GM18873 (cell line): ENCODE results near the gene GRAMD1B.
A peak's percentile ranks its signal among the peaks of the same experiment; 100 is the strongest.

Experiments
- ATAC-seq: cut with Tn5 transposase; IDR thresholded peaks from one replicate; pipeline ENCODE4 v1.9.1; 2021; ENCODE audit warnings: mild to moderate bottlenecking, moderate library complexity, moderate number of reproducible peaks; ENCODE audit not compliant: unreplicated experiment, low FRiP score

GRAMD1B gene

DNA sequence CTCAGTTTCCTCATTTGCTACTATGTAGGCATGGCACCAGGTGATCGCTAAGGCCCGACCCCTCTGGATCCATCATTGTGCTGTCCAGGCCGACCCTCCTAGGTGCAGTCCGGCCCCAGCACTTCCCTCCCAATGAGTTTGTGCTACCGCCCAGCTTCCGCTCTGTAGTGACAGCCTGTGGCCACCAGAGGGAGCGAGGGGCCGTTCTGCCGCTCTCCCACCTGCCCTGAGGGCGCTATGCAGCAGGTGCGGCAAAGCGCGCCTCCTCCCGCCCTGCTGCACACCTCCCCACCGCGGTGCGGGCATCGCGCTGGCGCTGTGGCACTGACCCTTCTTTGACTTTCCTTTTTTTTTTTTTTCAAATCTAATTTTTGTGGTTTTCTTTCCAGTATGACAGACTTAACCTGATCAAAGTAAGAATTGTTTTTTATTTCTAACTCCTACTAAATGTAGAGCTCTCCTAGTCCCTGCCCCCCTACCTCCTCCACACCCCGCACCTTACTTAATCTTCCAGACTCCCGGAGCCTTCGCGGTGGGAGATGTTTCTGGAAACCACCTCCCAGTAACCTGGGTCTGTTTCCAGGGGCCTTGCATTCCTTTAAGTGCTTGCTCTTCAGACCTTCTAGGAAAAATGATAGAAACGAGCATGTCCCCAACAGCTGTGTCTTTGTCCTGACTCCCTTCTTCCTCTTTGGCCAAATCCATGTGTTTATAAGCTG lies 150.6 kb downstream of the GRAMD1B start:
- ATAC-seq, result peak; percentile 63

DNA sequence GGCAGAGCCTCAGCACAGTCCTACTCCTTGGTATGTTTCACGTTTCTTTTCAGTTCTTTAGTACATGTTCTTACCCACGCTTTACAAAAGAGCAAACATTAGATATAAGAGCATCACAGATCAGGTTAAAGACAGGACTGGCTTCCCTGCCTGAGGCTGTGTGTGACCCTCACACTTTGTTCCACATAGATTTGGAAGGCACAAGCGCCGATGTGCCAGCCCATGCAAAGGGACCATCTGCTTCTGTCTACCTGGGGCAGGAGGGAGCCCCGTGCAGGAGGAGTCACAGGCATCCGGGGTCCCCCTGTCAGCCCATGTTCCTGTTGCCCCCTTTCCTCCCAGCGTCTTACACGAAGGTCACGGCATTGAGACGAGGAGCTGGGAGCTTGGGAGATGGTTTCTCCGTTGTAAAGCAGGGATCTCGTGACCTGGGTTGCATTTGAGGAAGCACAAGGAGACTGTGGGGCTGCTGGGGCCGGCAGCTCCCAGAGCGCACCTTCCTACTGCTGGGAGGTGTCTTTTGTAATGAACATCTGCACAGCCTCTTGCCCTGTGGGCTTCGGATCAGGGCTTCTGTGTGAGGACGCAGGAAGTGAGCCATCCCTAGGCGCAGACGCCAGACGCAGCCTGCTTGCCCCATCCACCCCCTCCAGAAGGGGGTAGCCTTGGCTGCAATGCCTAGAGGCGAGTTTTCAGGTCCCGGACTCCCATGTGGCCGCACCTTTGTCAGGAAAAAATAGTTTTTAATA lies 151.8 kb downstream of the GRAMD1B start:
- ATAC-seq, result no peak

DNA sequence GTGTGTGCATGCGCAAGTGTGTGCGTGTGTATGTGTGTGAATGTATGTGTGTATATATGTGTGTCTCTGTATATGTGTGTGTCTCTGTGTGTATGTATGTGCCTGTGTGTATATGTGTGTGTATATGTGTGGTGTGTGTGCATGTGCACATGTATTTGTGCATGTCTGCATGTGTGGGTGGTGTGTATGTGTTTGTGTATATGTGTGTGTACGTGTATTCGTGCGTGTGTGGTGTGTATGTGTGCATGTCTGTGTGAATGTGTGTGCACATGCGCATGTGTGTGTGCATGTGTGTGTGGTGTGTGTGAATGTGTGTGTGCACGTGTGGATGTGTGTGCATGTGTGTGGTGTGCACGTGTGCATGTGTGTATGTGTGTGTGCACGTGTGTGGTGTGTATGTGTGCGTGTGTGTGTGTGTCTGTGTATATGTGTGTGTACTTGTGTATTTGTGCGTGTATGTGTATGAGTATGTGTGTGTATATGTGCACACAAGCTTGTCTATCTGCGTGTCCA lies 153.0 kb downstream of the GRAMD1B start:
- no peak for ATAC-seq

DNA sequence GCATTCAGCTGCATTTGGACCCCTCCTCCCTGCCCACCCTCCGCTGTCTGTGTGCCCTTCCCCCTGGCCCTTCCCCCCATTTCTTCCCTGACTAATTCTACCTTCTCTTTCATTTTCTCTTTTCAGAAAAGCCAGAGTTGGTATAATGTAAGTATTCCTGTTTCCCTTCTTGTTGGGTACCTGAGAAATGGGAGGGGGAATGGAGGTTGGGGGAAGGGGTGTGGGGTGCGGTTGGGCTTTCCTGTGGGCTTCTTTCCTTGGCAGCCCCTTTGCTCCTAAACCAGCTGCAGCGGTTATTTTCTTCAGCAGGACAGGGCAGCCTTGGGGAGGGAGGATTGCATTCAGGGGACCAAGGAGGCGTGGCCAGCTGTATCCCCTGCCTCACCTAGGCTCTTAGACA lies 154.1 kb downstream of the GRAMD1B start:
- no peak for ATAC-seq

DNA sequence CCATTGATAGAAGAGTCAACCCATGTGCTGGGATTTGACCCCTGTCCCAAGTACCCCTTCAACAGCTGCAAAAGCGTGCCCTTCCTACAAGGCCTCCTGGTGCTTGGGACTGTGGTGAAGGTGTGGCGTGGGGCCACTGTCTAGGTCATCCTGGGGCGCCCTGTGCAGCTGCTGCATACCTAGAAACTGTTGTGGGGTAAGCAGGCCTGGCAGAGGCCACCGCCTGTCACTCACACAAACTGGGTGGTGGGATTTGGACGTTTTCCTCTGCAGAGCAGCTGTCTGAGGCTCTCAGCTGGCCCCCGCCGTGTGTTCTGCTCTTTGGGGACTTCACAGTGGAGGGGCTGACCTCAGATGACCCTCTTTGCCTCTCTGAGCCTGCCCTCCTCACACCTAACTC lies 154.7 kb downstream of the GRAMD1B start:
- no peak for ATAC-seq

DNA sequence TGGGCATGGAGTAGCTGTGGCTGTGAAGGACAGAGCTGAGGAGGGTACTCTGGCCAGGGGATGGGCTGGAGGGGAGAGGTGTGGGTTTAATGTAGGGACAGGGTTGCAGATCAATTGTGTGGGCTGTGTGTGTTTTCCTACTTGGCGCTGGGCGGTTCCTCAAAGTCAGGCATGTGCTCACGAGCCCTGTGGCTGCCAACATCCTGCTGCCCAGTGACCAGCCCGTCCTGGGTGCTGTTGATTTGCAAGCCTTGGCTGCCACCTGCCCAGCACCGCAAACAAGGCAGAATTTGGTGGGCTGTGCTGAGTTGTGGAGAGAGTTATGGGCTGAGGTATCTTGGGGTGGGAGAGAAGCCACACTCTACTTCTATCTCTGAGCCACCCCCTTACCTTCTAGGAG lies 155.1 kb downstream of the GRAMD1B start:
- ATAC-seq, result no peak

DNA sequence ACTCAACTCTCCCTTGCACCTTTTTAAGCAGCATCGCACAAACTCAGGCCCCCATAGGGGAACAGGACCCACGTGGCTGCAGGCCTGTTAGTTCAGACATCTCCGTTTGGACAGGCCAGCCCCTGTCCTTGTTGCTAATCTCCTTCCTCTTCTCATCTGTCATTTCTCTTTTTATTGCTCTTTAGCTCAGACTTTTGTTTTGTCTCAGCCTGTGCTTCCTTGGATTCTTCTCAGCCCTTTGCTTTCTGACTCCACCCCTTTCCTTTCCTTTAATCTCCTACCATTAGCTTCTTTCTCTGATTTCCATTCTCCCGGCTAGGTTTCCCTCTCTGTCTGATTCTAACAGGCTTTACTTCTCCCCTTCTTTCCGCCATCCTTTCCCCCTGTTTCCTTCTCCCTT lies 155.6 kb downstream of the GRAMD1B start:
- no peak for ATAC-seq

DNA sequence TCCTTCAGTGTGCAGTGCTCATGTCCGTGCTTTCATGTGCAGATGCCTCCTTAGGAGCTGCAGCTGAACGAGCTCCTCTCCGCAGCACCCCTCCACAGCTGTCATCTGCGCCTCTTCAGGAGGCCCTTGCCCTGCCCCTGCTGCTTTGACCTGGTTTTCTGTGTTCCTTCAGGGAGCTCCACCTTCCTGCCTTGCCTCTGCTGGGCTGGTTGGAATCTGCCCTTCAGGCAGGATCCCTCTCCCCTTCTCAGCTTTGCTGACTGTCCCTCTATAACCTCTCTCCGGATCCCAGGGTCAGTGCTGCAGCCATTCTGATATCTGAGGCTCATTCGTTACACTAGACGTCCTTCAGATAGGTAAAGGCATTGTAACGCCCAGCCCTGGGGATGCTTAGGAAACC lies 156.5 kb downstream of the GRAMD1B start:
- no peak for ATAC-seq

DNA sequence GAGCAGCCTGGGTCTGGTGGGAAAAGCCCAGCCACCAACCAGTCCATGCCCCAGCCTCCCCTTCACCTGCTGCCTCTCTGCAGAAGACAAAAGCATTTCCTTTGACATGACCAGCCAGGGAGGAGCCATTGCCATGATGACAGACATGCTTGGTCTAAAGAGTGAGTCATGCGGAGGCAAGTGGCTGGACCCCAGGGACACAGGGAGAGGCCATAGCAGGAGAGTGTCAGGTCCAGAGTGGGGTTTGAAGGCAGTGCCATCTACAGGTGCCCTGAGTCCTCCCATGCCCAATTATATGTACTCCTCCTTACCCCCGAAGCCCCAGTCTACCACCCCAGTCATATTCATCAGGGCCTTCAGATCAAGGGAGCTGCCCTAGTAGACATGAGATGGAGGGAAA lies 157.0 kb downstream of the GRAMD1B start:
- no peak for ATAC-seq

DNA sequence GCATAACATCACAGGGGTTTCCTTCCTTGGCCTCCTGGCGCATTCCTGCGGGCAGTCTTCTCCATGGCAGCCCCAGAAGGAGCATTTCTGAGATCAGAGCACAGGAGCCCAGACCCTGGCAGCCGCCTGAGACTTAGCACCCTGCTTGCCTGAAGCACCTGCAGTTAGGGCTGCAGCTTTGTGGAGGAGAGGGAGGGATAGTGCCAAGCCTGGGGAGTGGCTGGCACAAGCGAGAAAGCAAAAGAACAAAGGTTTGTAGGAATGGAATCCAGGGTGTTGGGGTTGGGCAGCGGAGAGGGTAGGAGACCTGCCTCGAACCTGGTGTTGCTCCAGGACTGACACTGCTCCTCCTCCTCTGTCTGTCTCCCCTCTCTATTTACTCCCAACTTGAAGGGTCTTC lies 157.5 kb downstream of the GRAMD1B start:
- no peak for ATAC-seq

DNA sequence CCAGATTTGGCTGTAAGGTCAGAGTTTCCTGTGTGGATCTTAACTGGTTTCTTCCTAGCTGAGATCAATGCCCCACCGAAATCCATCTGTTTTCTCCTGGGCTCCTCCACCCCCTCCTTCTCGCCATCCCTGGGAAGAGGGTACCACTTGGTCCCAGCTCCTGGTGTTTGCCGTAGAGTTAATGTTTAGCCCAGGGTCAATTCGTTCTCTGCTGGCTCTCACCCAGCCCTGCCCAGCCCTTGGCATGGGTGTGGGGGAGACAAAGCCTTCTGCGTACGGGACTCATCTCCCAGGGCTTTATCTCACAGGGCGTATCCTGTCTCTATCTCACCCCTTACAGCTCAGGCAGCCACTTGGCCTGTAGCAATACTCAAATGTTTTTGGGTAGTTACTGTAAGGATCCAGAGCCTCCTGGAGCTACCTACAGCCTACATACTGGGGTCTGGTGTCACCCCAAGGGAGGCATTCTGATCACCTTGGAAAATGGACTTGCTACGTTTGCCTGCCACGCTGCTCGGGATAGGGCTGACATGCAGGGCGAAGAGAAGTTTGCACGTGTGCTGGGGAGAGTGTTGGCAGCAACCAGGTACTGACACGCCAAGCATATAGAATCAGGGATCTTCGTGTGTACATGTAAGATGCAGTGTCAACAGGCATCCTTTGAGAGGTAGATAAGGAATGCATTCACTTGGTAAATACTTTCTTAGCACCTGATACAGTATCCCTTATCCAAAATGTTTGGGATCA lies 158.2 kb downstream of the GRAMD1B start:
- no peak for ATAC-seq

DNA sequence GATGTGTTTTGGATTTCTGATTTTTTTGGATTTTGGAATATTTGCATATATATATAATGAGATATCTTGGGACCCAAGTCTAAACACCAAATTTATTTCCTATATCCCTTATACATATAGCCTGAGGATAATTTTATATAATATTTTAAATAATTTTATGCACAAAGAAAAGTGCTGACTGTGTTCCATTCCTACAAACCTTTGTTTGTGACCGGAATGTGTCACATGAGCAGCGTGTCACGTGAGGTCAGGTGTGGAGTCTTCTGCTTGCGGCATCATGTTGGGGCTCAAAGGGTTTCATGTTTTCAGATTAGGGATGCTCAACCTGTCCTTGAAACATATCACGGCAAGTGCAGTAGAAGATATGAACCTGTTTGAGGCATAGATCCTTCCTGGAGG lies 158.8 kb downstream of the GRAMD1B start:
- no peak for ATAC-seq

DNA sequence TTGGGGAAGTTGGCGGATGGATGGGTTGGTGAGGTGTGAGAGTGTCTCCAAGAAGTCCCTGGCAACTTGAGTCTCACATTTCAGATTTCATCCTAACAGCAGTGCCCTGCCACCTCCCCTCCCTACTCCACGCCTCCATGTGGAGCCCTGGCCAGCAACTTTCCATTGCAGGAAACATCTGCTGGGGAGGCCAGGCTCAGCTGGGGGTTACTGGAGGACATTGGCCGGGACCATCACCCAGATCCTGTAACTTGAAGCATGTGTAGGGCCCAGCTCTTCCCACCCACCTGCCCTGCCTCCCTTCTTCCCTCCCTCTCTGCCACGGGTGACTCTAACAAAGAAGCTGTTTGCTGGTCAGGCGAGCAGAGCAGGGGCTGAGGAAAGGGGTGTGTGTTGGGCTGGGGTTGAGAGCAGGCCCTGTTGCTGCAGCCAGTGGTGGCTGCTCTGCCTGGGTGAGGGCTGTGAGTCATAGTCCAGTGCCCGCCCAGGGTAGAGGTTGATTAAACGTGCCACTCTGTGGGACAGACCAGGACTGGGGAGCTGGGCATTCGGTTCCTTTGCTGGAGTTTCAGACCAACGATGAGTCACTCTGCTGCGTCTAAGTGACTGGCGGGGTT lies 160.3 kb downstream of the GRAMD1B start:
- ATAC-seq, result no peak

DNA sequence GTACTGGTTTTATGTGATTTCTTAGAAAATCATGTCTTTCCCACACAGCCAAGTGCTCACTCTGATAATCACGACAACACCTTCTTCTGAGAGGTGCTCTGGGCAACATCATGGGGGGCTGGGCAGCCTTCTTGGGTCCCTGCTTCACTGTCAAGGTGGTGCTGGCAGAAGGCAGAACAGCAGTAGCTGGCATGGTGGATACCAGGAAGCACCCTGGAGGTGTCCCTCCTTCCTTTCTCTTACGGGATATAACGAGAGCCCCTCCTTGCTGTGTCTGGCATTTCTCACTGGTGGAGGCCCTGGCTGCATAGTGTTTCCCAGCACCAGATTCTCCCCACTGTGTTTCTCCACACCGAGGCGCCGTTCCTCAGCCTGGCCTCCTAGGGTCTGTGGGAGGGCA lies 163.5 kb downstream of the GRAMD1B start:
- ATAC-seq, result no peak

DNA sequence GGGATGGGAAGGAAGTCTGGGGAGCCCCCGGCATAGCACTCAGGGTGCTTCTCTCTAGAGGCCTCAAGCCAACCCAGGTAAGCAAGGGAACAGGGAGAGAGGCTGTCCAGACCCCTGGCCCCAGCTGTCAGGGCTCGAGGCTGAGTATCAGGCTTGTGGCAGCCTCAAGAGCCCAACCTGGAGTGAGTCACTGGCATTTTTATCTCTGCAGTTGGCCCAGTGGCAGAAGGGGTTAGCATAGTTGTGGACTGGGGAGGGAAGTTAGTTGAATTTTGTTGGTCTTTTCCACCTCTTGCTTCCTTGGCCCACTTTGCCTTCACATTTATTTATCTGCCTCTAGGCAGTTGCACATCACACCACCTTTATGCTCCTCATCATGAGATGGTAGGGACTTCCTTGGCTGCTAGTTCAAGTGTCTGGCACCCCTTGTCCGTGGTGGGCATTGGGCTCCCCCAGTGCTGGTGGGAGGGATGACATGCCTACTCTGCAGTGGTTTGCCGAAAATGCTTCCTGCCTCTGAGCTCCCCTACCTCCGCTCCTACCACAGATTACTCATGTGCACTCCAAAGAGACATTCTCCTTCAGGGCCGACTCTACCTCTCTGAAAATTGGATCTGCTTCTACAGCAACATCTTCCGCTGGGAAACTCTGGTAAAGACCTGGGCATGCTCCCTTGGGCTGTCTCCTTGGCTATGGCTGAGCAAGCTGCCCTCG lies 164.3 kb downstream of the GRAMD1B start:
- ATAC-seq, result no peak

DNA sequence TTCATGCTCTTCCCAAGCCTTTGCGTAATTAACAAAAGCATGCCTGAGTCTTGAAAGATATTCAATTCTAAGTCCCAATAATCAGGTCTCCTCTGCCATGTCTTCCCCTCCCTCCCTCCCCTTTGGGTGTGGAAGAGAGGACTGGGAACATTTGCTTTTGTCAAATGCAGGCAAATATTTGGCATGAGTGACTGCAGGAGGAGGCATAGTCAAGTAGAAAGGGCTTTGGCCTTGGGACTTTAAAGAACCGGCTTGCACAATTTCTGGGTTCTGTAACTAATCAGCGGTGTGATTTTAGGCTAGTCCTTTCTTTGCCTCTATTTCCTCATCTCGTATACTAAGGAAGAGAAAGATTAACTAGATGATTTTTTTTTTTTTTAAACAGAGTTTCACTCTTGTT lies 164.9 kb downstream of the GRAMD1B start:
- no peak for ATAC-seq

DNA sequence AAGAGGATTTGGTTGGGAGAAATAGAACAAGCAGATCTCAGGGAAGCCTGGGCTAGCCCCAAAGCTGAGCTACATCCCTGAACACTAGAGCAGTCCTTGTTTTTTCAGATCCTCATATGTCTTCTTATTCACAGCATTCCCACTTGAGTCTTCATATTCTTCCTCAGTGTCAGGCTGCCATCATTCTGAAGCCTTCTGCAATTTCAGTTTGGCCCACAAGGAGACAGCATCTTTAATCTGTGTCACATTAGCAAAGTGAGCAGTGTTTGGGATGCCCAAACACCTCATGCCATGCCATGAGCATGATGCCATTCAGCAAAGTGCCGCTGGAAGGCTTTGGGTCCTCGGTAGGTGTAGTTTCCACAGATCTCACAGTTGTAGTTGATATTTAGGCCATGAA lies 167.8 kb downstream of the GRAMD1B start:
- no peak for ATAC-seq

DNA sequence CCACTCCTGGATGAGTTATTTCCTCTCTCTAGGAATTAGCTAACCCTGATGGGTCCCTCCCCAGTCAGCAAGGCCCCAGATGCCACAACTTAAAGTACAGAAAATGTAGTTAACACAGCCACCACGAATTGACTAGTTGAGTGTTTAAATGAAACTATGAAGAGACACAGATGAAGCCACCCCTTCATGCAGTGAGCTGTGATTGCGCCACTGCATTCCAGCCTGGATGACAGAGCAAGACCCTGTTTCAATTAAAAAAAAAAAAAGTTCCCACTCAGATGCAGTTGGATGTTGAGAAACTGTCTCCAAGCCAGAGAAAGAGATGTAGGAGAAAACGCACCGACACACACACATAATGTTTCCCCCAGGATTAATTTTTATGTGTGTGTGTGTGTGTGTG lies 171.1 kb downstream of the GRAMD1B start:
- no peak for ATAC-seq

DNA sequence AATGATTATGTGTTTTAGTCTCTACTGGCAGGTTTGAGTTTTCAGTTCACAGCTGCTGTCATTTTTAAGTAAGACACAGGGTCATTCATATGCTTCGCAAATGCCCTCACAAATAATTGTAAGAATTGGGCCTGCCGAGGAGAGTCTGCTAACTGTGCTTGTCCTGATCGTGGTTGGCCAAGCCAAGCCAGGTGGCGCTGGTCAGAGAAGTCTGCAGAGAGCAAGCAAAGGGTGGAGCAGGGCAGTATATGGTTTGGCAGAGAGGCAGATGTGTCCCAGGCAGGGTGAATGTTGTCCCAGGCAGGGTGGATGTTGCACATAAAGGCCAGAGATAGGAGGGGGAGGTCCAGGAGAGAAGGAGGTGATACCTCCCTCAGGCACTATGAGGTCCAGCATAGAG lies 171.7 kb downstream of the GRAMD1B start:
- no peak for ATAC-seq

DNA sequence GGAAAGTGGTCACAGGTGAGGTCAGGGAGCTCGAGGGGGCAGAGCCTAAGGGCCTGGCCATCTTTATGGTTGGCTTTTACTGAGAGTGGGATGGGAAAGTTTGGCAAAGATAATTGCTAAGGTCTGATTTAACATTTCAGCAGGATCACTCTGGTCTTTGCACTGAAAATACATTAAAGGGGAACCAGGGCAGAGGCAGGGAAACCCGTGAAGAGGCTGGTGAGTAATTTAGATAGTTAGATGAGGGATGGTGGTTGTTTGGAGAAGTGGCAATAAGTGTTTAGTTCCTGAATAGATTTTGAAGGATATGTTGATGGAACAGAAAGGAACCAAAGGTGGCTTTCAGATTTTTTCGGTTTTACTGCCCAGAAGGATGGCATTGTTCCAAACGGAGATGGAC lies 173.6 kb downstream of the GRAMD1B start:
- ATAC-seq, result no peak
